Stimulated activated CD8-positive, alpha-beta memory T cell treated with anti-CD3 and anti-CD28 coated beads, Interleukin-2, amount 100 ng/mL, for 48 hours (primary cell): ENCODE results near the gene METTL8.
"Not testable (repeated sequence)": the region's sequence is repeated elsewhere in the genome, so short reads cannot be mapped to it uniquely, and the experiment has no call there.

ENCODE experiments used
- DNase-seq, 2 donors: peaks; one replicate each; pipeline ENCODE4 v3.0.0-alpha.2; 2020; ENCODE audit warnings: low read depth in 2 of 2

Gene METTL8

DNA sequence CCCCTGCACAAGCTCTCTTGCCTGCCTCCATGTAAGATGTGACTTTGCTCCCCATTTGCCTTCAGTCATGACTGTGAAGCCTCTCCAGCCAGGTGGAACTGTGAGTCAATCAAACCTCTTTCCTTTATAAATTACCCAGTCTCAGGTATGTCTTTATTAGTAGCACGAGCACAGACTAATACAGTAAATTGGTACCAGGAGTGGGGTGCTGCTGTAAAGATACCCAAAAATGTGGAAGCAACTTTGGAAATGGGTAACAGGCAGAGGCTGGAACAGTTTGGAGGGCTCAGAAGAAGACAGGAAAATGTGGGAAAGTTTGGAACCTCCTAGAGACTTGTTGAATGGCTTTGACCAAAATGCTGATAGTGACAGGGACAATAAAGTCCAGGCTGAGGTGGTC lies 122.2 kb downstream of the METTL8 start:
- not testable (repeated sequence) for DNase-seq

DNA sequence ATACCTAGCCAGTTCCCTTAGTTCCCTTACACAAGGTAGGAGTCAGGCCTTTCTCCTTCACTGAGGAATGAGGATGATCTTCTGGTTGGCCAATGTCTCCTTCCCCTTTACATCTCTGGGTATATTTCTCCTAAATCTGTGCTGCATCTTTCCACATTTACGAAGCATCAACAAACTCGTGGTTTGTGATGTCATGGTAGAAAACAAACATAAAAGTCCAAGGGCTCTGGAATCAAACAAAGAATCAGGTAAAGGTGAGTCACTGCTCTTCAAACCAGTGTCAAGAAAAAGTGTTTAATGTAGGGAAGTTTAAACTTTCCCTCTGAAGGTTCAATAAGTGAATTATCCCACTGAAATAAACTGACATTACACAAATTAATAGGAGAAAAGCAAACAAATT lies 122.9 kb downstream of the METTL8 start:
- DNase-seq, result no peak

DNA sequence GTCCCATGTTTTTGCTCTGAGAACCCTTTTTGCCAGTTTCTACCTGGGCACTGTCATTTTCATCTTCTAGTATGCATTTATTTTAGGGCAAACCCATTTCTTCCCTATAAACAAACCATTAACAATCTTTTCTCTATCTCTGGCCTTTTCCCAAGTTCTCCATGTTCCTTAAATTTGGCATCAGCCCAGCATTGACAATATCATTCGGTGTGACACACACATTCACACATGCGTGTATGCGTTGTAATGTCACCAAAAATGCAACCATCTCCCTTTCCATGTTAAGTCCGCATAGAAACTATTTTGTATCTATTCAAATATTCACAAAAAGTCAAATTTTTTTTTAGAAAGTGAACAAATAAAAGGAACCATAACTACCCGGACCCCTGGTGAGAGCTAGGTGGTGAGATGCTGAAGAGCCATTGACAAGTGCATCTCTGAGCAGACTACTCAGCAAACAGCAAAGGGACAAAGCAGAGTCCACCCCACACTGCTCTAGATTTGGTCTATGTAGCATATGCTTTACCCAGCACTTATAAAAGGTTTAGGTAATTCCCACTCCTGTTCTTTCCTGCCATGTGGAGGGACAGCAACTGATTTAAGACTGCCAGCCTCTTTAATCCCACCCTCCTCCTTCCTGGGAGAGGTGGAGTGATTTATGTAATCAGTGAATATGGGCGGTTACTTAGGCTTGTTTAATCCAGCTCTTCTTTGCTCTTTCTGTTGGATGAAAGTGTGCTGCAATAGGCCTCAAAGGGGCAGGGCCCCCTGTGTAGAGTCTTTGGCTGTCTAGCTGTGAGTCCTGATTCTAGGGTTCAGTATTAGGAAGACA lies 124.1 kb downstream of the METTL8 start:
- DNase-seq, result no peak

DNA sequence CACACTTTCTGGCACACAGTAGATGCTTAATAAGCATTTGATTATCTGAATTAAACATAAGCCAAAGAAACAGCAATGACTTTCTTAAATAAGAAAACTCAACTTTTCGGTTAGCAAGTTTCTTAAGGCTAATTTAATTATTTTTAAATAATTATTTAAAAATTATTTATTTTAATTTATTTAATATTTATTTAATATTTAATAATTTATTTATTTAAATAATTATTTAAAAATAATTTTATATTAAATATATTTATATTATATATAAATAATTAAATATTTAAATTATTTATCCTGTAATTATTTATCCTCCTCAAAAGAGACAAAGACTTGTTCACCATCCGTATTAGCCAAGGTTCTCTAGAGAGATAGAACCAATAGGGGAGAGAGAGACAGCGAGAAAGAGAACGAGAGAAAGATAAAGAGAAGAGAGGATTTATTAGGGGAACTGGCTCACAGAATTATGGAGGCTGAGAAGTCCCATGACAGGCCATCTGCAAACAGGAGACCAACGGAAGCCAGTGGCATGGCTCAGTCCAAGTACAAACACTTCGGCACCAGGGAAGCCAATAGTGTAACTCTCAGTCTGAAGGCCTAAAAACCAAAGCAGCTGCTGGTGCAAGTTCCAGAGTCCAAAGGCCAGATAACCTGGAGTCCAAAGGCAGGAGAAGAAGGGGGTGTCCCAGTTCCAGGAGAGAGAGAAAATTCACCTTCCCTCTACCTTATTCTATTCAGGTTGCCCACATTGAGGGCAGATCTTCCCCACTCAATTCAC lies 125.3 kb downstream of the METTL8 start:
- no peak for DNase-seq

DNA sequence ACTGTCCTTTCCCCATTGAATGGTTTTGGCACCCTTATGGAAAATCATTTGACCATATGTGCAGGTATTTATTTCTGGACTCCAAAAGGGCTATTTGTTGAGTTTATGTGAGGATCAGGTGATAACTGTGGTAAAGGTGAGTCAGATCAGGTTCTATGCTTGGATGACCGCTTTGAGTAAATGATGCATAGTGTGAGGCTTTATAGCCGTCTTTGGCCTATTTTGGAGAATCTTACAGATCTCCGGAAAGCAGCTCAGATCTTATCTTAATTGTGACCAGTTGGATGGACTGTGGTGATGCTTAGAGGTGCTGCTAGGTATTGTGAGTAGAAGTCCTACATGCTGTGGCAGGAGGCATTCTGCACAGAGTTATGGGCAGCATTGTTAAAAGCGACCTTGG lies 126.2 kb downstream of the METTL8 start:
- DNase-seq, result no peak

DNA sequence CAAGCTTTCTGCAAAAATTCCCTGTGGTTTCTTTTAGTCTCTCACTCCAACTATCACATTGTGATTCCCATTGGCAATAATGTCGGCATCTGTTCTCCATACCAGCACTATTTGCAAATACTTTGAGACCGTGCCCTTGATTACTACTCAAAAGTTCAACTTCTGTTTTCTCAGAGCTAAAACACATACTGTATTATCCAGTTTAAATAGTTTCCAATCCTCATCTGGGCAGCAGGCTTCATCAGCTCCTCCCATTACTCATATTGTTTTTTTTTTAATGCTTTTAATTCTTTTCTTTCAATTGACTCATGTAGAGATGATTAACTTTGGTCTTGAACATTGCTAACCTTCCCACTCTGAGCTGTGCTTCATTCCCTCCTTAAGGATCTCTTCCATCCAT lies 135.8 kb downstream of the METTL8 start:
- DNase-seq, result no peak

DNA sequence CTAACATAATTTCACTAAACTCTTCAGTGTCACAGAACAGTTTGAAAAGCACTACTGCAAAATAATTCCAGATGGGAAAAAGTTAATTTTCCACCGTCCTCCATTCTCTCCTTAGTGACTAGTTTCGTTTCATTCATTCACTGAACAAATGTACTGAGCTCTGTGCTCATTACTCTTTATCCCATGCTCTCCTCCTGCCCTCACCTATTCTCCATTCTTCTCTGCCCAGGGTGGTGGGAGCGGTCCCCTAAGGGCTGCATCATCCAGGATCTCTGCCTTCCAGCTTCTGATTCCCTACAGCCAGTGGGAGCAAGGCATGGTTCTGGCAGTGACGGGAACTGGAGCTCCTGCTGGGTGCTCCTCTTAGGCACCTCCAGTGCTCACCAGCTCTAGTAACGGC lies 139.2 kb downstream of the METTL8 start:
- no peak for DNase-seq

DNA sequence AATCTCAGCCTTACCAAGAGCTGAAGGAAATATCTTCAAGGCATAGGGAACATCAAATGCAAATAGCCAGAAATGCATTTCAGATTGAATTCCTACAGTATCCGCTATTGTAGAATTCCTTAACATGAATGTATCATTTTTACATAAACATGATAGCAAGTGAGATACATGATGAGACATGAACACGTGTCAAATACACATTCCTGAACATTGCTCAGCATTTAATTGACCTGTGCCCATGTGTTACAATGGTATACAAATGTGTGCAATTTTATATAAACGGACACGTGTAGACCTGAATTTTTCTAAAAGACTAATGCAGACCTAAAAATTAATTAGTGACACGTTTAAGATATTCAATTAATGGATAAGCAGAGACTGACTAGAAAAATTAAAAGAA lies 140.1 kb downstream of the METTL8 start:
- DNase-seq, result no peak

DNA sequence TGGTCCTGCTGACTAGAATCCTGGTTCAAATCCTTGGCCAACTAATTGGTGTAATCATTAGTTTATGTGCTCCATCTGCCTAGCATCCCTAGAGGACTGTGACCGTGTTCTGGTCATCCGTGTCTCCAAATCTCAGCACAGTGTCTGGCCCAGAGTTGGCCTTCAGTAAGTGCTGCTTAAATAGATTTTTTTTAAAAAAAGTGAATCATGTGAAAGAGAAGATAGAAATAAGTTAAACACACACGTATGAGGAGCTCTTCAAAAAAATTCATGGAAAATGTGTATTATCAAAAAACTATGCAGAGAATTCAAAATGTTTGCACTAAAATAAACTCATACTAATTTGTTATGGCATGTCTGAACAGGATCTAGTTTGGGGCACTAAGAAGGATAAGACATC lies 143.8 kb downstream of the METTL8 start:
- DNase-seq, result no peak

DNA sequence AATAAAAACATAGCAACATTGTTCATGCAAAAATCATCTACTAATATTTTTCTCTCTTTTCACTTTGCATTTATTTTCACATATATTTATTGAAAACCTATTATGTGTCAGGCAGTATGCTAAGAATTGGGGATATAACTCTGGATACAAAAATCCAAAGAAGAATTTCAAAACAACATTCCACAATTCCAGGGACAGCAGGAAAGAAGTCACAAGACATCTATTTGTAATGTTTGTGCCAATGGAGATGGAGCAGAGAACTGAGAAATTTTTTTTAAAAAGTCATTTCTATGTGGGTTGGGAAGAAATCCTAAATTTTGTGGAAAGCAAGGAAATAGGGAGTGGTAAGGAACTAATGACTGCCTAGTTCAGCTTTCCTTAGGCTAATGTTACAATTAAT lies 144.5 kb downstream of the METTL8 start:
- DNase-seq, result no peak

DNA sequence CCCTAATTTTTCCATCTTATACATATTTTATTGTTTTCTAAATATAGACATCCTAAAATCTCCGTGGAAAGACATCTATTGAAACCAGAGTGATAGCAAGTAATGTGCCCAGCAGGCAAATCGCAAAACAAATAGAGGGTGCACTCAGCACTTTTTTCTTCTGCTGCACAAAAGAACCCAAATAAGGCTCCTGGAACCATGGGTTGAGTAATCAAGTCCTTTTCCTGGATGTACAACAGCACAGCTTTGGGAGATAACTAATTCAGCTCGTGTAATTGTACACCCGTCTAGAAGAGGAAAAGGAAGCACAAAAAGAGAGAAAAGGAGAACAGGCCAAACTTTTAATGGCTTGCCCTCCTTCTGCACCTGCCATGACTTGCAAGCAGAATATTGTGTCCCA lies 146.2 kb downstream of the METTL8 start:
- DNase-seq, result no peak

DNA sequence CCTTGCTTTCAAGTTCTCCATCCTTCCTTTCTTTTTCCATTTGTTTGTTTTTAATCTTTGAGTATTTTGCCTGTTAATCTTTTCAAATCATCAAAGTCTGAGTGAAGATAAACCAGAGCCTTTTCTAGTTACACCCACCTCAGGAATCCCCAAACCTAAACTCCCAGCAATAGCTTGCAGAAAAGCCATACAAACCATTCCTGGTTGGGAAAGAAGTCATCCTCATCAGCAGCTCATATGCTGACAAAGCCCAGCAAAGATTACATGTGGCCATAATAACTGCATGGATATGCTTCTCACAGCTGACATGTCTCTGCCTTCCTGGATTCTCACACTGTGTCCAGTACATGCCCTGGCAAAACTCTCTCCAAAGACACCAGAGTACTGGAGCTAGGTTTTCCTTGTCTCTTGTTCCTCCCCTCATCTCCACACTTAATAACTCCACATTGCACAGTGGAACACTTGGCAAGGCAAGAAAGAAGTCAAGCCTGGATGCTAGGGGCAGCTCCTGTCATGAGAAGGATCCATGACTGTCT lies 146.7 kb downstream of the METTL8 start:
- no peak for DNase-seq

DNA sequence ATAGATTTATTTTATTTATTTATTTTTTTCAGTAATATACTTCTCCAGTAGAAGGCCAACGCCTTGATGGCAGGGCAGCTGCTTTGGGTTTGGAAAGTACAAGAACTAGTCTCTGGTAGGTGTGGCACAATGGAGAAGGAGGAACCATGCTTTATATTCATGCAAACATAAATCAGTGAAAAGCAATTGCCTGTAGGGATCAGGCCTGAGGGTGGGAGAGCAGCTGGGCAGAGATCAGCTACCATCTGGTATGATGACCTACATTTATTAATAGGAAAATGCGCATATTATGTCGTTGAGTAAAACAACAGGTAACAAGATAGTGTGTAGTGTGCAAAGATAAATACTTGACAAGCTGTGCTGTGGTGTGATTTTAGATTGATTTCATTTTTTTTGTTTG lies 152.7 kb downstream of the METTL8 start:
- no peak for DNase-seq

DNA sequence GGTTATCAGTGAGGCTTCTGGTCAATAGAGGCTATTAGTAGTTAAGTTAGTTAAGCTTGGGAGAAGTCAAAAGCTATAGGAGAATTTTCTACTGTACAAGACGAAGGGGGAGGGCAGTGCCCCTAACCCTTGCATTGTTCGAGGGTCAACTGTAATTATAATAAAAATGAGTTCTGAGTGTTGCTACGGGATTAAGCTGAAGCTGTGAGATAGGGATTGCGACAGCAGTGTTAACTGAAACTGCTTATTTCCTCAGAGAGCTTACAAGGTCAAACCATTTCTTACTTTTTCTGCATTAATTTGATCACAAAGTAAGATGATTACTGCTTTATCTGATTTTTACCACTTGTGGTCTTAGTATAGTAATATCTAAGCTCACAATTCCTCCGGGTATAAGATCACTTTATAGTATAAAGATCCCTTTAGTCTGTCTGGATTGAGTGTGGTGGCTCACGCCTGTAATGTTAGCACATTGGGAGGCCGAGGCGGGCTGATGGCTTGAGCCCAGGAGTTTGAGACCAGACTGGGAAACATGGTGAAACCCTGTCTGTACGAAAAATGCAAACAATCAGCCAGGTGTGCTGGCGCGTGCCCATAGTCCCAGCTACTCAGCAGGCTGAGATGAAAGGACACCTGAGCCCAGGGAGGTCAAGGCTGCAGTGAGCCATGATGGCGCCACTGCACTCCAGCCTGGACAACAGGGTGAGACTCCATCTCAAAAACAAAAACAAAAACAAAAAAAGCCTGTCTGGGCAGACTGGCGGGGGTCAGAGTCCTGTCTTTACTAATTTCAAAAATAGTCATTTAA lies 153.6 kb downstream of the METTL8 start:
- no peak for DNase-seq

DNA sequence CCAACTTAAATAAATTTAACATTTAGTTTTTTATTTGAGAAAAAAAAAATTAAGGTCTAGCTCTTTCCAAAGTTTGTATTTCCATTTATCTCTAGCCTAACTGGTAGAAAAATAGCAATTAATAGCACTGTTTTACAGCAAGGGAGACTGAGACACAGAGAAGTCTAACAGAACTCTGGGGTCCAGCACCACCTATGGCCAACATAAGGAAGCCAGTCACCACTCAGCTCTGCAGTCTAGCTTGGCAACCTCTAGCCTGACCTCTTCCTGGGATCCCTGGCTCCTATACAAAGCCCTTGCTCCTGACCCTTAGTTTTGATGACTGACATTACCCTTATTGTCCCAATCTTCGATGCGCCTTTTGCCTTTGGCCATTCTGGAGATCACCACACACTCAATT lies 159.0 kb downstream of the METTL8 start:
- no peak for DNase-seq

DNA sequence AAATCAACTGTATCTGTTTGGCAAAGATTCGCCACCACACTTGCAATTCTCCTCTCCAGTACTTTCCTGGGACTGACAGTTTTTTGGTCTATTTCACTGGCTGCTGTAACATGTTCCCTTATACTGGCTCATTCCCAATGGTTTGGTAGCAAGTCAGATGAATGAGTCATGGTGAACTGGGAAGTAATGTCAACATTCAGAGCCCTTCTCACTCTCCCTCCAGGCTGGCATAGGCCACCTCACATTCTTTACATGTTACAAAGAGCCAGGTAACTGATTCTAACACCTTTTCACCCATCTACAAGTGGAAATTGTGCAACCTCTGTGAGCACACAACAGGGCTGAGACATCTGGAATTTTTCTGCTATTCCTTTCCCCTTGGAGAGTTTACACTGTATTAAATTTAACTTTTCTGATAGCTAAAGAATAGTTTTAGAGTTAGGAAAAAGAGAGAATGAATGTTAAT lies 161.8 kb downstream of the METTL8 start:
- no peak for DNase-seq

DNA sequence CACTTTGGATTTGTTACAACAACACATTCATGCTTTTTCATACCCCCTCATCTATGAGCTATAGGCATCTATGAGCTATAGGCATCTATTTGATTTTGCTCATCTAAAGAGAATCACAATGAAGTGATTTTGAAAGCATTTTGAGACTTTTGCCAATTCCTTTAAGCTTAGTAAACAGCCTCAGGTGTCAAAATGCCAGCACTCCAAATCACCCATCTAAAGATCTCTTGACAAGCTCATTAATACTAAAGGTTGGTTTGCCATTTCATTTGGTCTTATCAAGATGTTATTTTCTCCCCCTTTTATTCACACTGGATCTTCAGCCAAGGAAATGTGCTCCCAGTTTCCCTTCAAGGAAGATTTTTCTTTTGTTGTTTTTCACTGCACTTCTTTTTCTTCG lies 162.4 kb downstream of the METTL8 start:
- no peak for DNase-seq

DNA sequence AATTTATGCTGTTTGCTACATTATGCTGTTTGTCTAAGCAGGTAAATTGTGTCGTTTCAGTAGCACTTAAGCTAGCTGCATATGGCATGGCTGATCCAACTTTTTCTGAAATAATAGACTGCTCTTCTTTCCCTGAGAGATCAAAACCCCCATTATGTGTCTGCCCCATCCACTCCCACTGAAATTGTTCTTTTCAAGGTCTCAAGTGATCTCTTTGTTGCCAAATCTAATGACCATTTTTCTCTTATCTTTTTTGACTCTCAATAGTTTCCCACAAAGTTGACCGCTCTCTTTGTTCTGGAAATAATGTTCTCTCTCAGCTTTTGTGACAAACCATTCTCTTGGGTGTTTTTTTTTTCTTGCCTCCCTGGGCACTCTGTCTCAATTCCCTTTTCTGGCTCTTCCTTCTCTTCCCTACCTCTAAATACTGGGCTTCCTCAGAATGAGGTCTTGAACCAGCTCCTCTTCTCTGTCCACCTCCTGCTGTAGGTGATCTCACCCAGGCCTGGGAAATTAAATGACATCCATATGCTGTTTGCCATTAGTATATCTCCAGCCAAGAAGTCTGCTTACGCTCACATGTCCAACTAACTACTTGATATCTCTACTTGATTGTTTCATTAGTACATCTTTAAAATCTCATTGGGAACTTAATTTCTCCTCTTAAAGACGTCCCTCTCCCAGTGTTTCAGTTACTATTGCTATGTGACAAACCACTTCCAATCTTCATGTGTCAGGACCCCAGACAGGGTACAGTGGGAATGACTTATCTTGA lies 165.7 kb downstream of the METTL8 start:
- no peak for DNase-seq
